Activated CD8-positive, alpha-beta T cell treated with anti-CD3 and anti-CD28 coated beads for 36 hours (primary cell): ENCODE measurements around the gene INS. TPM values are rescaled to one million over a fixed set of nuclear protein-coding genes. Genes with fewer than 3 reads are reported as not detected.

Experiments
- ATAC-seq: fragments of 200-7000 bp; cut with Tn5 transposase; one replicate; pipeline ENCODE4 v1.10.0; 2021; ENCODE audit warnings: mild to moderate bottlenecking, moderate library complexity
- CTCF ChIA-PET: fragments of 350-600 bp; sonication (Branson Sonifier 250); formaldehyde crosslinking; loops from one replicate; lab custom pipeline; 2021; ENCODE audit warnings: antibody characterized with exemption; lab: Charles Lee
- POLR2A ChIA-PET: fragments of 350-600 bp; sonication (Branson Sonifier 250); formaldehyde crosslinking; loops from one replicate; lab custom pipeline; 2021; ENCODE audit warnings: antibody characterized with exemption; lab: Charles Lee
- DNase-seq: peaks from one replicate; pipeline ENCODE4 v3.0.0-alpha.2; 2020
- H3K27ac Mint-ChIP-seq: one replicate; pipeline ENCODE4 v1.8.0; 2021; ENCODE audit warnings: mild to moderate bottlenecking, mixed read lengths
- H3K27me3 Mint-ChIP-seq: one replicate; pipeline ENCODE4 v1.8.0; 2021; ENCODE audit warnings: mixed read lengths
- H3K36me3 Mint-ChIP-seq: one replicate; pipeline ENCODE4 v1.8.0; 2021; ENCODE audit warnings: low read depth, mixed read lengths
- H3K4me1 Mint-ChIP-seq: one replicate; pipeline ENCODE4 v1.8.0; 2021; ENCODE audit warnings: low read depth, mixed read lengths
- H3K4me3 Mint-ChIP-seq: one replicate; pipeline ENCODE4 v1.8.0; 2021; ENCODE audit warnings: mild to moderate bottlenecking, moderate library complexity, mixed read lengths
- H3K9me3 Mint-ChIP-seq: one replicate; pipeline ENCODE4 v1.8.0; 2021; ENCODE audit warnings: mixed read lengths
- intact Hi-C: fragments of 100-400 bp; cut with micrococcal nuclease; formaldehyde crosslinking; loops from one replicate; pipeline ENCODE4 v1.10.0; 2022
- total RNA-seq, 2 experiments: library from RNA; stranded (reverse); gene quantifications; one replicate each; pipeline ENCODE4 v1.2.3, GENCODE V29; 2021
- TF ChIP-seq, protein P1 (sequence below): fragments of 200-600 bp; IDR thresholded peaks from one replicate; pipeline ENCODE4 v1.8.0; 2022; ENCODE audit warnings: antibody characterized with exemption, mild to moderate bottlenecking

INS gene
- total RNA-seq, 2 experiments from 2014 or later: not detected

DNA sequence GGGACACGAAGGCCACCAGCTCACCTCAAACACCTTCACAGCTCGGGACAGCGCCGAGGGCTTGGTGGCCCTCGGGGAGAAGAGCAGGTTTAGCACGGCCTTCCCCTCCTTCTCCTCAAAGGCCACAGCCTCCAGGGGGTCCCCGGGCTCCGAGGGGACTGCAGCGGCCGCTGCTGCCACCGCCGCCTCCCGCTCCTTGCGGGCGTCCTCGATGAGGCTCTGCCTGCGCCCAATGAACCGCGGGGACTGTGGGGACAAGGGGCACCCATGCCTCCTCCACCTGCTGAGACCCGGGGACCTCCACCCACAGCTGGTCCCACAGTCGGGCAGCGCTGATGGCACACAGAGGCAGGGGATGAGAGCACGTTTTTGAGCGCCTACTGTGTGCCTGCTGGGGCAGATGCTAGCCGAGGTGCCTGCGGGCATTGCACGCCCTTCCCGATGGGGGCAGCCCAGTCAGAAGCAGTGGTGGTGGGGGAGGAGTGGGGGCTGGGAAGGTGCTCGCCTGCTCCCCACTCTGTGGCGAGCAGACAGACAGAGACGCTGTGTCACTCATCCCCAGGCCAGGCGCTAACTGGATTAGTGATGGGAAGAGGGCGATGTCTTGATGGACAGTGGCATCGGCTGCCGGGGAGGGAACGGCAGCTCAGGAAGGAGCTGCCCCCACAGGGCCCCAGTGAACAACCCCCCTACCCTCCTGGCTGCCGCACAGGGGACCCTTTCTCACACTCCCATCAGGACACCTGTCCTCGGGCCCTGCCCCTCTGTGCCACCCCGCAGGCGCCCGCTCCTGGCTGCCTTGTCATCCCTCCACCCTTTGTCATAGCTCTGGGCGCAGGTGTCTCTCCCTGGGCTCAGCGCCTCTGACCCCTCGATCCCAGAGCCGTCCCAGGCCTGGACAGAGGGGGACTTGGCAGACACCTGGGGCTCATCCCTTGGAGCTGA is 8.9 kb upstream of the INS start:
- ATAC-seq: no peak
- ChIA-PET CTCF (interaction anchor here (1.5 kb wide), 1 partner anchor 135 kb away, joined by 5 read pairs; no protein-coding TSS in a partner anchor), POLR2A (no interaction called here)
- intact Hi-C loops: no loop called here
- Mint-ChIP-seq H3K27ac (no peak overlapping the region), H3K4me1 (no peaks in the 10 kb centered on the region), H3K36me3 (no peaks in the 10 kb centered on the region), H3K27me3 (peaks cover 2% of the 10 kb centered on the region), H3K9me3 (no peaks in the 10 kb centered on the region), H3K4me3 (no peak overlapping the region)
- TF ChIP-seq, protein P1, sequence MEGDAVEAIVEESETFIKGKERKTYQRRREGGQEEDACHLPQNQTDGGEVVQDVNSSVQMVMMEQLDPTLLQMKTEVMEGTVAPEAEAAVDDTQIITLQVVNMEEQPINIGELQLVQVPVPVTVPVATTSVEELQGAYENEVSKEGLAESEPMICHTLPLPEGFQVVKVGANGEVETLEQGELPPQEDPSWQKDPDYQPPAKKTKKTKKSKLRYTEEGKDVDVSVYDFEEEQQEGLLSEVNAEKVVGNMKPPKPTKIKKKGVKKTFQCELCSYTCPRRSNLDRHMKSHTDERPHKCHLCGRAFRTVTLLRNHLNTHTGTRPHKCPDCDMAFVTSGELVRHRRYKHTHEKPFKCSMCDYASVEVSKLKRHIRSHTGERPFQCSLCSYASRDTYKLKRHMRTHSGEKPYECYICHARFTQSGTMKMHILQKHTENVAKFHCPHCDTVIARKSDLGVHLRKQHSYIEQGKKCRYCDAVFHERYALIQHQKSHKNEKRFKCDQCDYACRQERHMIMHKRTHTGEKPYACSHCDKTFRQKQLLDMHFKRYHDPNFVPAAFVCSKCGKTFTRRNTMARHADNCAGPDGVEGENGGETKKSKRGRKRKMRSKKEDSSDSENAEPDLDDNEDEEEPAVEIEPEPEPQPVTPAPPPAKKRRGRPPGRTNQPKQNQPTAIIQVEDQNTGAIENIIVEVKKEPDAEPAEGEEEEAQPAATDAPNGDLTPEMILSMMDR: no peak
- no peak for DNase-seq

- TF ChIP-seq, protein P1: no peak
- no peak overlapping the region for H3K27ac Mint-ChIP-seq
- peaks cover 2% of the 10 kb centered on the region for H3K27me3 Mint-ChIP-seq
- no peaks in the 10 kb centered on the region for H3K4me1 Mint-ChIP-seq
- ATAC-seq: no peak
- CTCF ChIA-PET: no interaction called here
- intact Hi-C loops: no loop called here
- no peak for DNase-seq
- no peak overlapping the region for H3K4me3 Mint-ChIP-seq
- no peaks in the 10 kb centered on the region for H3K36me3 Mint-ChIP-seq
- POLR2A ChIA-PET: no interaction called here
- H3K9me3 Mint-ChIP-seq: no peaks in the 10 kb centered on the region
These were observed 8.0 kb upstream of the INS start for GRCh38 chr11:2169005-2169378.

GRCh38 chr11:2168286-2169004 is 7.4 kb upstream of the INS start:
- Mint-ChIP-seq H3K27ac (no peak overlapping the region), H3K4me3 (no peak overlapping the region), H3K27me3 (peaks cover 4% of the 10 kb centered on the region), H3K9me3 (no peaks in the 10 kb centered on the region), H3K4me1 (no peaks in the 10 kb centered on the region), H3K36me3 (no peaks in the 10 kb centered on the region)
- ChIA-PET CTCF (interaction anchor here (0.6 to 1.0 kb wide), 2 partner anchors 18 to 136 kb away, joined by 3 to 5 read pairs; no protein-coding TSS in a partner anchor), POLR2A (interaction anchor here (1.1 kb wide), 1 partner anchor 251 kb away, joined by 3 read pairs; no protein-coding TSS in a partner anchor)
- intact Hi-C loops: no loop called here
- DNase-seq (no peak), ATAC-seq (no peak)
- TF ChIP-seq, protein P1: no peak

- peaks cover 5% of the 10 kb centered on the region for H3K27me3 Mint-ChIP-seq
- H3K9me3 Mint-ChIP-seq: no peaks in the 10 kb centered on the region
- no peaks in the 10 kb centered on the region for H3K36me3 Mint-ChIP-seq
- H3K4me1 Mint-ChIP-seq: no peaks in the 10 kb centered on the region
- ChIA-PET POLR2A (interaction anchor here (1.1 kb wide), 1 partner anchor 252 kb away, joined by 3 read pairs; no protein-coding TSS in a partner anchor), CTCF (interaction anchor here (0.6 to 1.0 kb wide), 3 partner anchors 17 to 254 kb away, joined by 3 to 5 read pairs (median 3); no protein-coding TSS in a partner anchor)
- TF ChIP-seq, protein P1: no peak
- ATAC-seq (no peak), DNase-seq (no peak)
- H3K27ac Mint-ChIP-seq: no peak overlapping the region
- intact Hi-C loops: no loop called here
- no peak overlapping the region for H3K4me3 Mint-ChIP-seq
These were observed 6.4 kb upstream of the INS start for GRCh38 chr11:2167141-2168045.
